Skin of body (tissue), 2 donors: Measurements from ENCODE around the gene GNPTG. TPM values are rescaled to one million over a fixed set of nuclear protein-coding genes. Genes with fewer than 3 reads are reported as not detected.

Experiments
- DNase-seq: peaks from one replicate; lab custom pipeline; 2025; lab: John Stamatoyannopoulos, UW
- total RNA-seq: library from RNA; depleted of rRNA; stranded (reverse); fragments of >200 nt; gene quantifications from one replicate; pipeline ENCODE4 v1.2.3, GENCODE V29; 2014

Gene GNPTG
- total RNA-seq, 1 donor from 2014 or later: 24.6 TPM

GRCh38 chr16:1394367-1394951 is 42.7 kb downstream of the GNPTG start:
- DNase-seq: no peak

GRCh38 chr16:1395444-1396031 is 43.8 kb downstream of the GNPTG start:
- no peak for DNase-seq

GRCh38 chr16:1397779-1398178 is 46.0 kb downstream of the GNPTG start:
- DNase-seq: no peak

GRCh38 chr16:1398351-1398750 is 46.6 kb downstream of the GNPTG start:
- DNase-seq: no peak

- no peak for DNase-seq
Measured at GRCh38 chr16:1398826-1399581, 47.3 kb downstream of the GNPTG start.

- no peak for DNase-seq
Measured at GRCh38 chr16:1401061-1401757, 49.5 kb downstream of the GNPTG start.

- DNase-seq: no peak
Measured at GRCh38 chr16:1401758-1402154, 50.0 kb downstream of the GNPTG start.

- DNase-seq: no peak
Measured at GRCh38 chr16:1403036-1403435, 51.3 kb downstream of the GNPTG start.

- no peak for DNase-seq
Measured at GRCh38 chr16:1403733-1404132, 52.0 kb downstream of the GNPTG start.

GRCh38 chr16:1407753-1408152 is 56.0 kb downstream of the GNPTG start:
- no peak for DNase-seq

GRCh38 chr16:1408171-1408837 is 56.6 kb downstream of the GNPTG start:
- DNase-seq: peak; percentile 79

- DNase-seq: no peak
Measured at GRCh38 chr16:1412847-1413246, 61.1 kb downstream of the GNPTG start.

Other genes with a start within 250 kb of the GNPTG start
- gene CACNA1H, start 198.8 kb upstream of the GNPTG start, total RNA-seq: 12.6 TPM
- gene TPSG1, start 126.7 kb upstream of the GNPTG start, total RNA-seq: not detected
- 3.9 TPM for gene TPSB2, start 121.7 kb upstream of the GNPTG start, total RNA-seq
- gene TPSAB1, start 111.2 kb upstream of the GNPTG start, total RNA-seq: 11.6 TPM
- 1.3 TPM for gene TPSD1, start 95.9 kb upstream of the GNPTG start, total RNA-seq
- 44.5 TPM for gene UBE2I, start 42.3 kb upstream of the GNPTG start, total RNA-seq
- gene BAIAP3, start 18.3 kb upstream of the GNPTG start, total RNA-seq: 1.2 TPM
- 24.6 TPM for gene TSR3, start 53 bp upstream of the GNPTG start, total RNA-seq
- 9.8 TPM for gene UNKL, start 62.8 kb downstream of the GNPTG start, total RNA-seq
- gene UQCC4, start 68.8 kb downstream of the GNPTG start, total RNA-seq: 8.1 TPM
- gene PERCC1, start 79.1 kb downstream of the GNPTG start, total RNA-seq: not detected
- gene CCDC154, start 92.6 kb downstream of the GNPTG start, total RNA-seq: 0.49 TPM
- 34.8 TPM for gene CLCN7, start 123.1 kb downstream of the GNPTG start, total RNA-seq
- gene PTX4, start 137.0 kb downstream of the GNPTG start, total RNA-seq: 0.10 TPM
- 19.4 TPM for gene TELO2, start 141.4 kb downstream of the GNPTG start, total RNA-seq
- gene TMEM204, start 181.7 kb downstream of the GNPTG start, total RNA-seq: 6.2 TPM